Right atrium auricular region (tissue), 2 donors: ENCODE results near the gene PGAP6. TPM values are rescaled to one million over a fixed set of nuclear protein-coding genes. Genes with fewer than 3 reads are reported as not detected.
A peak's percentile ranks its signal among the peaks of the same experiment; 100 is the strongest.
"Not testable (repeated sequence)": the region's sequence is repeated elsewhere in the genome, so short reads cannot be mapped to it uniquely, and the experiment has no call there.

Source experiments
- DNase-seq: peaks from one replicate; pipeline ENCODE4 v3.0.0-alpha.2; 2019; ENCODE audit warnings: low spot score
- H3K27ac ChIP-seq, 2 donors: fragments of 200-600 bp; sonication (generic); 1 replicate in 1 of 2; 2 replicates in 1 of 2; pipeline ENCODE4 v1.5.1; 2016 to 2019
- H3K27me3 ChIP-seq, 2 donors: fragments of 200-600 bp; sonication (generic); one replicate each; pipeline versions ENCODE4 v1.5.1 to v1.6.0; 2017 to 2019
- H3K36me3 ChIP-seq: fragments of 200-600 bp; sonication (generic); one replicate; pipeline ENCODE4 v1.5.1; 2016
- H3K4me1 ChIP-seq, 2 donors: fragments of 200-600 bp; sonication (generic); one replicate each; pipeline versions ENCODE4 v1.5.1 to v1.6.0; 2017 to 2019
- H3K4me3 ChIP-seq, 2 donors: fragments of 200-600 bp; sonication (generic); 1 replicate in 1 of 2; 2 replicates in 1 of 2; pipeline ENCODE4 v1.5.1; 2017 to 2019; ENCODE audit warnings: mild to moderate bottlenecking in 1 of 2, moderate library complexity in 1 of 2
- H3K9me3 ChIP-seq, 2 donors: fragments of 200-600 bp; sonication (generic); one replicate each; pipeline ENCODE4 v1.5.1; 2019
- total RNA-seq, 2 donors: library from RNA; depleted of rRNA; stranded (reverse); fragments of >200 nt; gene quantifications; one replicate each; pipeline ENCODE4 v1.1.0, GENCODE V29; 2016
- TF ChIP-seq, protein P1 (sequence below), 2 donors: fragments of 200-600 bp; sonication (generic); IDR thresholded peaks; one replicate each; pipeline ENCODE4 v1.5.1; 2019; ENCODE audit warnings: antibody characterized with exemption in 2 of 2

PGAP6 gene
- total RNA-seq, 2 donors from 2014 or later: 34.0 to 41.1 TPM

DNA sequence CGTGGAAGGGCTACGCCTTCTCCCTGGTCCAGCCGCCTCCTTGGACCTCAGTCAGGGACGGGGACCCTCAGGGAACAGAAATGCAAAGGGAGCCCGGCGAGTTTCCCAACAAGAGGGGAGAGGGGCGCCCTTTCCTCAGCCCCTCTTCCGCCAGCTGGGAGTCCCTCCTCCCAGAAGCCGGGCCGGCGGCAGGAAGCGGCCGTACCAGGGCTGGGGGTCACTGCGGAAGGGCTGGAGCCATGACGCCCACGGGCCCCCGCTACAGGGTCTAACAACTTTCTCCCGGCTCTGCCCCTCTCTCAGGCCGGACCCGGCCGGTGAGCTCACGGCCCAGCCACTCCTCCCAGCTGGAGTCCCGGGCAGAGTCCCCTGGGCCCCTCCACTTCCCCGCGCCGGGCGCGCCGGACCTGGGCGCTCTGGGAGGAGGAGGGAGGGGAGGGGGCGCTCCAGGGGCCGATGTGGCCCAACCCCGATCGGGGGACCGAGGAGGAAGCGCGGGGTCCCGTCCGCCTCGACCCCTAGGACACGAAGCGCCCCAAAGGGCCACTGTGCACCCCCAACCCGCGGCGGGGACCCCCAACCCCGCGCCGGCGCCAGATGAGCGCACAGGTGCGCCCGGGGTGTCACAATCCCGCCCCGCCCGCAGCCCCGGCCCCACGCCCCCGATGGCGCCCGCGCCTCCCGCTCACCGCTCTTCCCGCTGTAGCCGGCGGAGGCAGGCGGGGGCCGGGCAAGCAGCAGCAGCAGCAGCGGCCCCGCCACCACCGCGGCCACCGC lies 578 bp downstream of the PGAP6 start:
- H3K9me3 ChIP-seq: no peaks in the 10 kb centered on the region
- no peak for DNase-seq
- peak overlapping the region; percentile 95 to 97 for H3K4me3 ChIP-seq
- peaks cover 0 to 50% of the 10 kb centered on the region in 2 donors for H3K4me1 ChIP-seq
- TF ChIP-seq, protein P1, sequence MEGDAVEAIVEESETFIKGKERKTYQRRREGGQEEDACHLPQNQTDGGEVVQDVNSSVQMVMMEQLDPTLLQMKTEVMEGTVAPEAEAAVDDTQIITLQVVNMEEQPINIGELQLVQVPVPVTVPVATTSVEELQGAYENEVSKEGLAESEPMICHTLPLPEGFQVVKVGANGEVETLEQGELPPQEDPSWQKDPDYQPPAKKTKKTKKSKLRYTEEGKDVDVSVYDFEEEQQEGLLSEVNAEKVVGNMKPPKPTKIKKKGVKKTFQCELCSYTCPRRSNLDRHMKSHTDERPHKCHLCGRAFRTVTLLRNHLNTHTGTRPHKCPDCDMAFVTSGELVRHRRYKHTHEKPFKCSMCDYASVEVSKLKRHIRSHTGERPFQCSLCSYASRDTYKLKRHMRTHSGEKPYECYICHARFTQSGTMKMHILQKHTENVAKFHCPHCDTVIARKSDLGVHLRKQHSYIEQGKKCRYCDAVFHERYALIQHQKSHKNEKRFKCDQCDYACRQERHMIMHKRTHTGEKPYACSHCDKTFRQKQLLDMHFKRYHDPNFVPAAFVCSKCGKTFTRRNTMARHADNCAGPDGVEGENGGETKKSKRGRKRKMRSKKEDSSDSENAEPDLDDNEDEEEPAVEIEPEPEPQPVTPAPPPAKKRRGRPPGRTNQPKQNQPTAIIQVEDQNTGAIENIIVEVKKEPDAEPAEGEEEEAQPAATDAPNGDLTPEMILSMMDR (IDR thresholded peaks at IDR 0.05): no peak
- peaks cover 13% of the 10 kb centered on the region for H3K36me3 ChIP-seq
- peak overlapping the region; percentile 69 to 75 for H3K27ac ChIP-seq
- H3K27me3 ChIP-seq: no peaks in the 10 kb centered on the region

DNA sequence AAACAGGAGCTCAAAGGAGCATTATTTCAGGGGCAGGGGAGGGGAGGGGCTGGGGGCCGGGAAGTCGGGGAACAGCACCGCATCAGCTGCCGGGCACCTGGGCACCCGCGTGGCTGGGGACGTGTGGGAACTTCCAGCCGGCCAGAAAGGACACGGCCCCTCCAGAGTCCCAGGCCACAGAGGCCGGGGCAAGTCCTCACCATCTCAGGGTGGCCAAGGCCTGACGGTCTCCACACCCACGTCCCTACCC lies 1.1 kb downstream of the PGAP6 start:
- Histone ChIP-seq H3K4me1 (peaks cover 0 to 50% of the 10 kb centered on the region in 2 donors), H3K27me3 (no peaks in the 10 kb centered on the region), H3K27ac (peak overlapping the region in 1 of 2 donors; percentile 75), H3K9me3 (no peaks in the 10 kb centered on the region), H3K4me3 (peak overlapping the region; percentile 95 to 97), H3K36me3 (peaks cover 18% of the 10 kb centered on the region)
- no peak for DNase-seq
- TF ChIP-seq, protein P1 (IDR thresholded peaks at IDR 0.05): no peak

DNA sequence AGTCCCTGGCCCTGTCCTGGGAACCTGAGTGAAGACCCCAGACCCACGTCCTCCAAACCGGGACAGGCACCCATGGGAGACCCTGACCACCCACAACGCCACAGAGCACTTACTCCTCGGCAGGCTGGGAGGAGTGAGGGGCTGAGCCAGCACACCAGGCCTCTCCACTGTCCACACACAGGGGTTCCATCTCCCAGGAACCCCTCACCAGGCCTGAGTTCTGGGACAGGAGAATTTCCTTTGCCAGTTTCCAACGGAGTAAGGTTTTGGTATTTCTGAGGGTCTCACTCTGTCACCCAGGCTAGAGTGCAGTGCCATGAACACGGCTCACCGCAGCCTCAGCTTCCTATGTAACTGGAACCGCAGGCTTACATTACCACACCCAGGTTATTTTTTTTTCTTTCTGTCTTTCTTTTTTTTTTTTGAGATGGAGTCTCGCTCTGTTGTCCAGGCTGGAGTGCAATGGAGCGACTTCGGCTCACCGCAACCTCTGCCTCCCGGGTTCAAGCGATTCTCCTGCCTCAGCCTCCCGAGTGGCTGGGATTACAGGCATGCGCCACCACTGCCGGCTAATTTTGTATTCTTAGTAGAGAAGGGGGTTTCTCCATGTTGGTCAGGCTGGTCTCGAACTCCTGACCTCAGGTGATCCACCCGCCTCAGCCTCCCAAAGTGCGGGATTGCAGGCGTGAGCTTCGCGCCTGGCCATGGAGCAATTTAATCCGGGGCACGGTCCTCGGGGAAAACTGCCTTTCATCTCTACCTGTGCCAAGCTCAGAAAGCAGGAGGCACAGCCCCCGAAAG lies 1.6 kb downstream of the PGAP6 start:
- peaks cover 20% of the 10 kb centered on the region for H3K36me3 ChIP-seq
- DNase-seq: no peak
- H3K4me1 ChIP-seq: peaks cover 0 to 50% of the 10 kb centered on the region in 2 donors
- no peaks in the 10 kb centered on the region for H3K27me3 ChIP-seq
- no peaks in the 10 kb centered on the region for H3K9me3 ChIP-seq
- H3K4me3 ChIP-seq: peak overlapping the region in 1 of 2 donors; percentile 97
- TF ChIP-seq, protein P1 (IDR thresholded peaks at IDR 0.05): no peak
- peak overlapping the region in 1 of 2 donors; percentile 75 for H3K27ac ChIP-seq

DNA sequence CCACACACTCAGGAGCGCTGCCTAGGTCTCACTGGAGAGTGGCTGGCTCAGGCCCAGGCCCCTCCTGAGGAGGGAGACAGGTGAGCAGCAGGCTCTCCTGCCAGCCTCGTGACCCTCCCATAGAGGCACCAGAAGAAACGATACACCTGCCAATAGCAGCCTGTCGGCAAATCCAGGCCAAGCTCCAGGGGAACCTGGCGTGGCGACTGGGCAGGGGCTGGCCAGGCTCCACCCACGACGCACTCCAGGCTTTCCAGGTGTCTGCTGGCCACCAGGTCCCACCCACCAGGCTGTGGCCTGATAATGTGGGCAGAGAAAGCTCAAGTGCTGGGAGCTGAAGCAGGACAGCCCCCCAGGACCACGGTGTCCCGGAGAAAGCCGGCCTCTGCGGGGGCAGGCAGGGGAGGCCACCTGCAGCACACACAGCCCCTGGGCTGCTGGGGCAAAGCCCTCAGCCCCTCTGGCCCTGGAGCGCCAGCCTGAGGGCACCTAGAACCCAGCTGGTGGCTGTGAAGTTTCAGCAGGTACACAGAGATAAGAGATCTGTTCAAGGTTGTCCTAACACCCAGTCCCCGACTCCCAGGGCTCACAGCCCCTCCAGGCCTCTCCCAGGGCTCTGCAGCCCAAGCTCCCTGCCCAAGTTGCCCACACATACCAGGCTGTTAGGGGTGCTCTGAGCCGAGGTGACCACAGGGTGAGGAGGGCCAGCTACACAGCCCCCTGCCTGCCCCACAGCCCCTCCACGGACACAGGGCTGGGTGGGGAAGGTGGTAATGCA lies 2.4 kb downstream of the PGAP6 start:
- Histone ChIP-seq H3K4me1 (peaks cover 0 to 48% of the 10 kb centered on the region in 2 donors), H3K4me3 (no peak overlapping the region), H3K27me3 (no peaks in the 10 kb centered on the region), H3K27ac (no peak overlapping the region), H3K36me3 (peaks cover 27% of the 10 kb centered on the region), H3K9me3 (no peaks in the 10 kb centered on the region)
- no peak for DNase-seq
- TF ChIP-seq, protein P1 (IDR thresholded peaks at IDR 0.05): no peak

DNA sequence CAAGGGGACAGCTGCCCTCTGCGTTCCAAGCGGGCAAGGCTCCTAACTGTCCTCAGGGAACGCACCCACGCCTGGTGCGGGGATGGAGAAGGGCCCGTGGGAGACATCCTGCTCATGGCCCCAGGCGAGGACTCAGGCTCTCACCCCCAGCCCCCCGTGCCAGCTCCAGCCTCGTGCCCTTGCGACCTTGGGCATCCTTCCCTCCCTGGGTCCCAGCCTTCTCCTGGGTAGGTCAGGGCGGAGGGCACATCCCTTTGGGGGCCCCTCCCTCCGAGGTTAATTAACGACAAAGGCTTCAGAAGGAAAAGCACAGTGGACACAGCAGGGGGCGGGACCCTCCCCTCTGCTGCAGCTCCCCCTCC lies 3.0 kb downstream of the PGAP6 start:
- no peak overlapping the region for H3K27ac ChIP-seq
- H3K27me3 ChIP-seq: no peaks in the 10 kb centered on the region
- peaks cover 32% of the 10 kb centered on the region for H3K36me3 ChIP-seq
- TF ChIP-seq, protein P1 (IDR thresholded peaks at IDR 0.05): no peak
- no peak for DNase-seq
- H3K9me3 ChIP-seq: no peaks in the 10 kb centered on the region
- peaks cover 0 to 42% of the 10 kb centered on the region in 2 donors for H3K4me1 ChIP-seq
- no peak overlapping the region for H3K4me3 ChIP-seq

DNA sequence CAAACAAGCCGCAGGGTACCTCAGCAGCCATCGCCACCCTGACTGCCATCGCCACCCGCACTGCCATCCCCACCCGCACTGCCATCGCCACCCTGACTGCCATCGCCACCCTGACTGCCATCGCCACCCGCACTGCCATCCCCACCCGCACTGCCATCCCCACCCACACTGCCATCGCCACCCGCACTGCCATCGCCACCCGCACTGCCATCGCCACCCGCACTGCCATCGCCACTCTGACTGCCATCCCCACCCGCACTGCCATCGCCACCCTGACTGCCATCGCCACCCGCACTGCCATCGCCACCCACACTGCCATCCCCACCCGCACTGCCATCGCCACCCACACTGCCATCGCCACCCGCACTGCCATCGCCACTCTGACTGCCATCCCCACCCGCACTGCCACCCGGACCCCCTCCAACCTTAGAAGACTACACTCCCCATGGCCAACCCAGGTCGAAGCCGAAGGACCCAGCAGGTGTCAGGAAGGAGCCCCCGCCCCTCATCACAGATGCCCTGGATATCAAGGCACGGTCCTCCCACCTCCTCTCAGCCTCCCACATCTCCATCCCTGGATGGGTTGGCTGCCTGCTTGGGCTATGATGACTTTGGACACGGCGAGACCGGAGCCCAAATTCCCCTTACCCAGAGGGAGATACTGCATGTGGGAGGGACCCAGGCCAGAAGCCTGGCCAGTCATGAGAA lies 3.5 kb downstream of the PGAP6 start:
- not testable (repeated sequence) for H3K27ac ChIP-seq, H3K4me3 ChIP-seq, H3K9me3 ChIP-seq, H3K27me3 ChIP-seq, DNase-seq
- peaks cover 38% of the 10 kb centered on the region for H3K36me3 ChIP-seq
- H3K4me1 ChIP-seq: peaks cover 0 to 37% of the 10 kb centered on the region in 2 donors
